HG02885 (cell line): Measurements from ENCODE around the gene ZC3H4.

Experiments
- ATAC-seq: cut with Tn5 transposase; IDR thresholded peaks from one replicate; pipeline ENCODE4 v1.9.1; 2021; ENCODE audit warnings: mild to moderate bottlenecking; ENCODE audit not compliant: unreplicated experiment, poor library complexity

The ZC3H4 gene

DNA sequence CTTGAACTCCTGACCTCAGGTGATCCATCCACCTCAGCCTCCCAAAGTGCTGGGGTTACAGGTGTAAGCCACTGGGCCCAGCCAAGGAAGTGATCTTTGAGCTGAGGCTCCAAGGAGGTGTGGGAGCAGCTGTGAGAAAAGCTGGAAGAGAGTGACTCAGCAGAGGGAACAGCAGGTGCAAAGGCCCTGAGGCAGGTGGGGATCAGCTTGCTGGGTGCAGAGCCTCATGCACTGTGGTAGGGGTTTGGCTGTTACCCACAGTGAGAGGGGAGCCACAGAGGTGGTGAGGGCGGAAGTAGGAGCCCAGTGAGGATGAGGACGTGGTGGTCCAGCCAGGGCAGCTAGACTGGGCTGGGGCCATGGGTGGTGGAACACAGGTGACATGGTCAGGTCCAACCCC lies 87.4 kb downstream of the ZC3H4 start:
- no peak for ATAC-seq

DNA sequence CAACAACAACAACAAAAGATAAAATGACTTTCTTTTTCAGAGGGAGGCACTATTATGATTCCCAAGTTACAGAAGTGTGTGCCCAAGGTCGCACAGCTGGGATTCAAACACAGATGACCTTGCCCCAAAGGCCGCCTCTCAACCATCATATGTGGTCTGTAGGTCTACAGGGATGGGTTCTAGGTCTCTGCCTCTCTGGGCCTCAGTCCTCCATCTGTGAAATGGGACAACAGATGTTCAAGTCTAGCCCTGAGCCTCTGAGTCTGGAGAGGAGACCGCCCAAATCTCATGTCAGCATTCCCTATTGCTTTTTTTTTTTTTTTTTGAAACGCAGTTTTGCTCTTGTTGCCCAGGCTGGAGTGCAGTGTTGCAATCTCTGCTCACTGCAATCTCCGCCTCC lies 89.1 kb downstream of the ZC3H4 start:
- ATAC-seq = no peak

DNA sequence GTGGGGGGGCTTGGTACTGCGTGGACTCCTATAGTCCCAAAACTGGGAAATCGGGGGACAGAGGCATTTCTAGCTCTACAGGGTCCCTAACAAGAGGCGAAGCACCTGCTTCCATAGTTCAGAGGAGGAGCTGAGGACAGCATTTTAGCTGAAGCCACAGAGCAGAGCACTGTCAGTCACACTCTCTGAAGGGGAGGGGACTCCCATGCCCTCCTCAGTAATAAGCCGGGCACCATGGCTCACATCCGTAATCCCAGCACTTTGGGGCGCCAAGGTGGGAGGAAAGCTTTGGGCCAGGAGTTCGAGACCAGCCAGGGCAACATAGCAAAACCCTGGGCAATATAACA lies 90.2 kb downstream of the ZC3H4 start:
- ATAC-seq = no peak

DNA sequence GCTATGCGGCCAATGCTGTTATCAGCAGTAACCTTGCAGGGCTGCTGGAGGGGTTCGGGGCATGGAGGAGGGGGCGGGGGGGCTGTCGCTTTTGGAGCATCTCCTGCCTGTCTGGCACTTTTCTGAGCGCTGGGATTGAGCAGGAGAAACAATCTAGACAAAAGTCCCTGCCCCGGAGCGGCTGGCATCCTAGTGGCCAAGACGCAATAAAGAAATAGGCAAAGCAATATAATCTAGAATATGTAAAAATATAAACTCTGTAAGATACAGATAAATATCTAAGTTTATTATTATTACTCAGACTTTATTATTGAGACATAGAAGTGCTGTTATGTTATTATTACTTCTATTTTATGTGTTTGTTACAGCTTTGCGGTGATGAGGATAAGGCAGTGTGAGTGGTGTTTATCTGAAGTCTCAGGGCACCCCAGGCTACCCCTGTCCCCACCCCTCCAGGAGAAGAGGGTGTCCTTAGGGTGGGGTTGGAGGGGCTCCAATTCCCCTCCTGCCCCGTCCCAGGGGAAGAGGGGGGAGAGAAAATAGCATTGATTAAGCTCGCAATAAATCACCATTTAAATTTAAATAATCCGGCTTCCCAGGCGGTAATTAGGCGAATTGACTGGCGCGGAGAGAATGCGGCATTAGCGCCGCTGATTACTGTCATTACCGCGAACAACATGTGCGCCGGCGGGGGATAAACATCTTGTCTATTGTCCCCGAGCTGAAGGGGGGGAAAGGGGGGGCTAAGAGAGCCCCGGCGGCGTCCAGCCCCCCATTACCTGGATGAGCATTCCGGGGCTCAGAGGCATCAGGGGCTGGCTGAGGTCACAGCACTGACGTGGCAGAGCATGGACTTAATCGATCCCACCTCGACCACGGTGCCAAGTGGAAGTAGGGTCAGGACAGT lies 90.8 kb downstream of the ZC3H4 start:
- no peak for ATAC-seq

DNA sequence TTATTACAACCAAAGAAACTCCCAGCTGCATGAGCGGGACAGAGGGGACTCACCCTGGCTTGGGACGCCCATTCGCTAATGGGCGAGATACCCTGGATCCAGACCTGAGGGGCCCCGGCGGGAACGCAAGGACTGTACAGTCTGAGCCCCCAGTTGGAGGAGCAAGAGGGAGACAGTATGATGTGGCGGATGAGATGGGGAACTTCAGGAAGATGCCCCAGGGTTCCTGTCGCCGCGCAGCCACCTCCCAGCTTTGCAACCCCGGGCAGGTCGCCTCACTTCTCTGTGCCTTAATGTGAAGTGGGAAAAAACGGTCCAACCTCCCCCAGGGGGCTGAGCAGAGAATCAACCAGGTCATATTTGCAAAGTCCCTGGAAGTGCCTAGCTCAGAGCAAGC lies 91.4 kb downstream of the ZC3H4 start:
- ATAC-seq = no peak

DNA sequence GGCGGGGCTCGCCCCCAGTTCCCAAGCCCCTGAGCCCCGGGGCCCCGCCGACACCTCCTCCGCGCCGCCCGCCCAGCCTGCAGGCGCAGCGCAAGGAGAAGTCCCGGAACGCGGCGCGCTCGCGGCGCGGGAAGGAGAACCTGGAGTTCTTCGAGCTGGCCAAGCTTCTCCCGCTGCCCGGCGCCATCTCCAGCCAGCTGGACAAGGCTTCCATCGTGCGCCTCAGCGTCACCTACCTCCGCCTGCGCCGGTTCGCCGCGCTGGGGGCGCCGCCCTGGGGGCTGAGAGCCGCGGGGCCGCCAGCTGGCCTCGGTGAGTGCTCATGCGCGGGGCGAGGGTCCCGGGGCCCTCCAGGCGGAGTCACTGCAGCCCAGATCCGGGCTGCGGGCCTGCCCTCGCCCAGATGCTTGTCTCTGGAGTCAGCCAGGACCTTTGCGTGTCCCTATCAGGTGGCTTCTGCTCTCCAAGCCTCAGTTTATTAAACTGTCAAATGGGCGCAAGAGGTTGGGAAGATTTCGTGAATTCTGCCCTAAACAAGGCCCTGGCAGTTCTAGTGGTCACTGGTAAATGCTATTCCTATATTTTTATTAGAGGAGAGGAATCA lies 91.9 kb downstream of the ZC3H4 start:
- no peak for ATAC-seq

DNA sequence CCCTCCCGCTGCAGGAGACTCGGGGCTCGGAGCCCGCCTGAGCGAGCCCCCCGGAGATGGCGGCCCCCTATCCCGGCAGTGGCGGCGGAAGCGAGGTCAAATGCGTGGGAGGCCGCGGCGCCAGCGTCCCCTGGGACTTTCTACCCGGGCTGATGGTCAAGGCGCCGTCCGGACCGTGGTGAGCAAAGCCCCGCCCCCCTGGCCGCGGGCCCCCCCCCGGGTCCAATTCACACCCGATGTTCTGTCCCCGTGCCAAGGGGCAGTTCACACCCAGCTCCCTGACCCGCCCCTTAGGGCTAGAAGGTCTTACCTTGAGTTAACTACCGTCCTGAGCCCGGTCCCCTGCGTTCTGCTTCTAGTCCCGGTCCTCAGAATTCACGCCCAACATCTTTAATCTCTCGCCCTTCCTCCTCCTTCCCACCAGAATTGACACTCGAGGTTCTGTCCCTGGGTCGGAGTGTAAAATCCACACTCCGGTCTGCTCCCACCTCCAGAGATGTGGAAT lies 92.5 kb downstream of the ZC3H4 start:
- ATAC-seq = no peak

DNA sequence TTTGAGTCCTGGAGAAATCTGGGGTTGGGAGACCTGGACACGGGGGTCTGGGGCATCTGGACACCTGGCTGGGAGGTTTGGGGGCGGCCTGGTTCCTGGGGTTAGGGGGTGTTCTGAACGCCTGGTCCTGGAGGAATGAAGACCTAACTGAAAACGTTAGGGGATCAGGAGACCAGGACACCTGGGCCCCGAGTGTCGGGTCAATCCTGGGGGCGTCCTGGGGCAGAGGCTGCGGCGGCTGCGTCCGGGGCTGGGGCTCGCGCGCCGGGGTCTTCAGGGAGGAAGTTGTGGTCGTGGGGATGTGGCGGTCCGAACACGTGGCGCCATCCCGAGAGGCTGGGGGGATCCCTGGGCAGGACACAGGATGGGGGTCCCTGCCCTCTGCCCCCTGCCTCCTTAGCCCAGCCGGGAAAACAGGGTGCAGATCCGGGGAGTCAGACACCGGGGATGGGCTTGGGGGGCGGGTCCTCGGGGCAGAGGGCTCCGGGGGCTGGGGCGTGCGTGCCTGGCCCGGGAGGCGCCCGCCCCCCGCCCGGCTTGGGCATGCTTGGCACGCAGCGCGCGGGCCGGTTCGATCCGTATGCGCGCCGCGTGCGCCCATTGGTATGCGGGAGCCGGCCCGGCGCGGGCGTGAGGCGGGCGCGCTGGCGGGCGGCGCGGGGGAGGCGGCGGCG lies 93.3 kb downstream of the ZC3H4 start:
- ATAC-seq = no peak

DNA sequence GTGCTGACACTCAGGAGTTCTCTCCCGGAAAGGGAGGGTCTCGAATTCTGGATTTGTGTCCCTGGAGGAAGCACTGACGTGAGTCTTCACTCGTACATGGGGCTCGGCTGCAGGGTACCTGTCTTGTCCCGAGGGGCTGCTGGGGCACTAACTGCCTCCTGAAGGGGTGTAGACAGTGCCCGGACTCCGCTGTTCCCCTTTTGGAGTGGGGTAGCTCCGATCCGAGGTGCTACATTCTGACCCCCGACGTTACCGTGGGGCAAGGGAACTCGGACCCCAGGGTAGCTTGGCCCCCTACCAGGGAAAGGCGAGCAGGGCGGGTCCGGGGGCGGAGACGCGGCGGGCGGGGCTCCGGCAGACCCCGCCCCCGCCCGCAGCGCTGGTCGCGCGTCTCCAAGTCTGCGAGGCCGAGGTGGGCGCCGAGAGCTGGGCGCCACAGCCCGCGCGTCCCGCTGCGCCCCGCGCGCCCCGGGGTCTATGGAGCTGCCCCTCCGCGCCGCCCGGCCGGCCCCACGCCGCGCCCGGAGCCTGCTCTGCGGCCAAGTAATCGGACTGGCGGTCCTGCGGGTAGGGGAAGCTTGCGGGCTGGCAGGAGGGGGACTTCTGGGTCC lies 94.0 kb downstream of the ZC3H4 start, which contains the start of gene NPAS1:
TSS of gene NPAS1 (plus strand) at position 407 of the 611 bp plus-strand sequence. CDS start 1,211 bp downstream, outside the sequence.
- ATAC-seq = no peak

DNA sequence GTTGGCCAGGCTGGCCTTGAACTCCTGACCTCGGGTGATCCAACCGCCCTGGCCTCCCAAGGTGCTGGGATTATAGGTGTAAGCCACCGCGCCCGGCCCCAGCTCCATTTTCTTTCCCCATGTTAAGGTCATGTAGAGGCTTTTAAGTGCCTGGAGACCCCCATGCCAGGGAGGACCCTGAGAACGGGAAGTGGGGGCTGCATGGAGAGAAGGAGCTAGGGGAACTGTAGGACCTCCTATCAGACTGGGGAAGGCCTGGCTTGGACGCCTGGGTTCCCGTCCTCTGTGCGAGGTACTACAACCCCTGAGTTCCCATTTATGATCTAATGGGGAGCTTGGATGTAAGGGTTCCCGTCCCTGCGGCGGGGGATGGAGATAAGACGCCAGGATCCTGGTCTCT lies 94.7 kb downstream of the ZC3H4 start:
- ATAC-seq = no peak
